Large intestine (tissue), 12 donors: Measurements from ENCODE around the gene PIAS2. TPM values are rescaled to one million over a fixed set of nuclear protein-coding genes. Genes with fewer than 3 reads are reported as not detected.
"Not testable (repeated sequence)": the region's sequence is repeated elsewhere in the genome, so short reads cannot be mapped to it uniquely, and the experiment has no call there.

Source experiments
- DNase-seq, 2 donors: peaks; one replicate each; pipeline versions ENCODE4 v3.0.0 to v3.0.0-alpha.2; 2013
- H3K27ac ChIP-seq: one replicate; pipeline ENCODE4 v1.5.1; 2013; ENCODE audit warnings: low read length
- H3K27me3 ChIP-seq: 2 replicates; pipeline ENCODE4 v1.6.1; 2013; ENCODE audit warnings: low read length; ENCODE audit not compliant: control insufficient read depth, insufficient read depth
- H3K36me3 ChIP-seq: 2 replicates; pipeline ENCODE4 v1.6.1; 2013; ENCODE audit warnings: low read length; ENCODE audit not compliant: control insufficient read depth, insufficient read depth
- H3K4me1 ChIP-seq: one replicate; pipeline ENCODE4 v1.6.1; 2013; ENCODE audit warnings: low read length; ENCODE audit not compliant: control insufficient read depth, insufficient read depth
- H3K4me3 ChIP-seq: one replicate; pipeline ENCODE4 v1.5.1; 2013; ENCODE audit warnings: low read length
- H3K9me3 ChIP-seq: one replicate; pipeline ENCODE4 v1.6.1; 2013; ENCODE audit warnings: mild to moderate bottlenecking, low read depth, low read length, moderate library complexity; ENCODE audit not compliant: control insufficient read depth
- WGBS: methylation state at CpG from one replicate; pipeline ENCODE4 v1.1.5; 2013; ENCODE audit warnings: low lambda C conversion rate; ENCODE audit not compliant: insufficient coverage; 5-methylcytosine and 5-hydroxymethylcytosine counted together
- long read RNA-seq, 11 donors: transcript quantifications; one replicate each; lab custom pipeline, GENCODE V29; 2026
- polyA plus RNA-seq: library from polyadenylated mRNA; unstranded; fragments of 120-200 nt; gene quantifications from one replicate; pipeline ENCODE4 v1.2.1, GENCODE V29; 2013

The PIAS2 gene
- 13.1 TPM for polyA plus RNA-seq
- long read RNA-seq, donor 1, result 0 reads
- long read RNA-seq, donor 2, full-length matches to known transcripts, result 6 of 6 reads
- long read RNA-seq, donor 2, partial matches to known transcripts, result 0 of 6 reads
- long read RNA-seq, donor 2, other reads (novel, unspliced or antisense), result 0 of 6 reads
- long read RNA-seq, donor 3, result 0 reads
- long read RNA-seq, donor 4, result 0 reads
- long read RNA-seq, donor 5, full-length matches to known transcripts, result 1 of 1 reads
- long read RNA-seq, donor 5, partial matches to known transcripts, result 0 of 1 reads
- long read RNA-seq, donor 5, other reads (novel, unspliced or antisense), result 0 of 1 reads
- long read RNA-seq, donor 6, result 0 reads
- long read RNA-seq, donor 7, full-length matches to known transcripts, result 2 of 2 reads
- long read RNA-seq, donor 7, partial matches to known transcripts, result 0 of 2 reads
- long read RNA-seq, donor 7, other reads (novel, unspliced or antisense), result 0 of 2 reads
- long read RNA-seq, donor 8, result 0 reads
- long read RNA-seq, donor 9, full-length matches to known transcripts, result 2 of 2 reads
- long read RNA-seq, donor 9, partial matches to known transcripts, result 0 of 2 reads
- long read RNA-seq, donor 9, other reads (novel, unspliced or antisense), result 0 of 2 reads
- long read RNA-seq, donor 10, full-length matches to known transcripts, result 2 of 2 reads
- long read RNA-seq, donor 10, partial matches to known transcripts, result 0 of 2 reads
- long read RNA-seq, donor 10, other reads (novel, unspliced or antisense), result 0 of 2 reads
- long read RNA-seq, donor 11, full-length matches to known transcripts, result 2 of 2 reads
- long read RNA-seq, donor 11, partial matches to known transcripts, result 0 of 2 reads
- long read RNA-seq, donor 11, other reads (novel, unspliced or antisense), result 0 of 2 reads

GRCh38 chr18:46917108-46917802 is at the start of gene PIAS2, which contains the start of gene KATNAL2:
TSS of gene PIAS2 (minus strand) at chr18:46917507. CDS start at chr18:46917345, 162 bp downstream.
TSS of gene KATNAL2 (plus strand) at chr18:46917602. CDS start at chr18:46946873, 29,271 bp downstream.
- Histone ChIP-seq H3K9me3 (no peaks in the 10 kb centered on the region), H3K4me1 (peaks cover 5% of the 10 kb centered on the region), H3K36me3 (no peaks in the 10 kb centered on the region), H3K27me3 (no peaks in the 10 kb centered on the region), H3K4me3 (peak within 1 kb of the TSS; percentile 68), H3K27ac (peak within 1 kb of the TSS; percentile 32)
- DNase-seq, result peak; percentile 71 to 87
- 0% methylated on average over 3 of the region's 107 CpGs for WGBS

GRCh38 chr18:46966266-46966665 is 49.0 kb upstream of the PIAS2 start:
- H3K36me3 ChIP-seq, H3K4me3 ChIP-seq, H3K4me1 ChIP-seq, DNase-seq, H3K9me3 ChIP-seq, H3K27me3 ChIP-seq, H3K27ac ChIP-seq: not testable (repeated sequence)
- no CpG with 5 or more reads among the region's 10 CpGs for WGBS

GRCh38 chr18:46964579-46965293 is 47.4 kb upstream of the PIAS2 start:
- not testable (repeated sequence) for H3K27ac ChIP-seq, H3K27me3 ChIP-seq, DNase-seq, H3K9me3 ChIP-seq, H3K4me3 ChIP-seq, H3K36me3 ChIP-seq, H3K4me1 ChIP-seq
- 95% methylated on average over 5 of the region's 31 CpGs for WGBS

- not testable (repeated sequence) for H3K4me3 ChIP-seq, H3K27ac ChIP-seq, H3K4me1 ChIP-seq, H3K27me3 ChIP-seq, H3K9me3 ChIP-seq, DNase-seq, H3K36me3 ChIP-seq
- WGBS, result no CpG with 5 or more reads among the region's 79 CpGs
Measured at GRCh38 chr18:46963656-46964578, 46.6 kb upstream of the PIAS2 start.

GRCh38 chr18:46958209-46958608 is 40.9 kb upstream of the PIAS2 start:
- Histone ChIP-seq H3K36me3 (no peaks in the 10 kb centered on the region), H3K9me3 (no peaks in the 10 kb centered on the region), H3K4me3 (no peak overlapping the region), H3K27me3 (no peaks in the 10 kb centered on the region), H3K4me1 (no peaks in the 10 kb centered on the region), H3K27ac (no peak overlapping the region)
- WGBS, result no CpG with 5 or more reads among the region's 4 CpGs
- DNase-seq, result no peak

- H3K4me3 ChIP-seq, result no peak overlapping the region
- no peak overlapping the region for H3K27ac ChIP-seq
- no peaks in the 10 kb centered on the region for H3K36me3 ChIP-seq
- H3K27me3 ChIP-seq, result no peaks in the 10 kb centered on the region
- no peaks in the 10 kb centered on the region for H3K4me1 ChIP-seq
- WGBS, result no CpG with 5 or more reads among the region's 5 CpGs
- no peaks in the 10 kb centered on the region for H3K9me3 ChIP-seq
- DNase-seq, result no peak
Measured at GRCh38 chr18:46953195-46953594, 35.9 kb upstream of the PIAS2 start.

- no peaks in the 10 kb centered on the region for H3K36me3 ChIP-seq
- H3K27ac ChIP-seq, result no peak overlapping the region
- no peaks in the 10 kb centered on the region for H3K4me1 ChIP-seq
- H3K9me3 ChIP-seq, result no peaks in the 10 kb centered on the region
- H3K4me3 ChIP-seq, result no peak overlapping the region
- no peak for DNase-seq
- peaks cover 9% of the 10 kb centered on the region for H3K27me3 ChIP-seq
- 0% methylated on average over 1 of the region's 5 CpGs for WGBS
Measured at GRCh38 chr18:46950064-46950656, 32.9 kb upstream of the PIAS2 start.

GRCh38 chr18:46946656-46947282 is 29.5 kb upstream of the PIAS2 start:
- peak overlapping the region; percentile 42 for H3K4me3 ChIP-seq
- no peaks in the 10 kb centered on the region for H3K36me3 ChIP-seq
- H3K4me1 ChIP-seq, result no peaks in the 10 kb centered on the region
- 0% methylated on average over 2 of the region's 32 CpGs for WGBS
- H3K27ac ChIP-seq, result no peak overlapping the region
- H3K9me3 ChIP-seq, result no peaks in the 10 kb centered on the region
- H3K27me3 ChIP-seq, result peaks cover 9% of the 10 kb centered on the region
- peak; percentile 37 to 50 for DNase-seq
